GM10266 (cell line): ENCODE measurements around the gene GABBR1.

Experiments used
- DNase-seq: peaks from one replicate; pipeline ENCODE4 v3.0.0; 2012; ENCODE audit errors: extremely low spot score
- CTCF ChIP-seq: IDR thresholded peaks from 2 replicates; pipeline ENCODE4 v1.5.1; 2012; ENCODE audit warnings: mild to moderate bottlenecking, low read depth; ENCODE audit not compliant: control insufficient read depth, insufficient read depth; ENCODE audit errors: missing control alignments

GABBR1 gene

GRCh38 chr6:29589423-29590048 is 43.4 kb downstream of the GABBR1 start:
- DNase-seq, result peak; percentile 59

GRCh38 chr6:29584821-29585220 is 48.2 kb downstream of the GABBR1 start, which contains the start of gene OR2H2:
TSS of gene OR2H2 (plus strand) at chr6:29585121. CDS start at chr6:29587945, 2,824 bp downstream.
- no peak for TF ChIP-seq CTCF
- no peak for DNase-seq

More at GRCh38 chr6:29589423-29590048, 43.4 kb downstream of the GABBR1 start:
- peak; percentile 85 for TF ChIP-seq CTCF

- DNase-seq, result no peak
Measured at GRCh38 chr6:29577544-29577943, 55.4 kb downstream of the GABBR1 start.

GRCh38 chr6:29576056-29576455 is 56.9 kb downstream of the GABBR1 start:
- TF ChIP-seq CTCF, result no peak

More at GRCh38 chr6:29577544-29577943, 55.4 kb downstream of the GABBR1 start:
- TF ChIP-seq CTCF, result no peak

GRCh38 chr6:29567991-29568390 is 65.0 kb downstream of the GABBR1 start:
- DNase-seq, result no peak
- no peak for TF ChIP-seq CTCF

More at GRCh38 chr6:29576056-29576455, 56.9 kb downstream of the GABBR1 start:
- no peak for DNase-seq

- DNase-seq, result no peak
- no peak for TF ChIP-seq CTCF
Measured at GRCh38 chr6:29567541-29567940, 65.4 kb downstream of the GABBR1 start.

GRCh38 chr6:29566856-29567255 is 66.1 kb downstream of the GABBR1 start:
- no peak for TF ChIP-seq CTCF
- DNase-seq, result no peak
